HG02840 (cell line): ENCODE data around the gene ZMIZ1.
A peak's percentile ranks its signal among the peaks of the same experiment; 100 is the strongest.

Experiments used
- ATAC-seq: cut with Tn5 transposase; IDR thresholded peaks from one replicate; pipeline ENCODE4 v1.9.1; 2021; ENCODE audit warnings: mild to moderate bottlenecking, moderate library complexity, moderate number of reproducible peaks; ENCODE audit not compliant: unreplicated experiment, low FRiP score

Gene ZMIZ1

GRCh38 chr10:79342811-79343561 lies 274.2 kb downstream of the ZMIZ1 start:
- ATAC-seq: no peak

DNA sequence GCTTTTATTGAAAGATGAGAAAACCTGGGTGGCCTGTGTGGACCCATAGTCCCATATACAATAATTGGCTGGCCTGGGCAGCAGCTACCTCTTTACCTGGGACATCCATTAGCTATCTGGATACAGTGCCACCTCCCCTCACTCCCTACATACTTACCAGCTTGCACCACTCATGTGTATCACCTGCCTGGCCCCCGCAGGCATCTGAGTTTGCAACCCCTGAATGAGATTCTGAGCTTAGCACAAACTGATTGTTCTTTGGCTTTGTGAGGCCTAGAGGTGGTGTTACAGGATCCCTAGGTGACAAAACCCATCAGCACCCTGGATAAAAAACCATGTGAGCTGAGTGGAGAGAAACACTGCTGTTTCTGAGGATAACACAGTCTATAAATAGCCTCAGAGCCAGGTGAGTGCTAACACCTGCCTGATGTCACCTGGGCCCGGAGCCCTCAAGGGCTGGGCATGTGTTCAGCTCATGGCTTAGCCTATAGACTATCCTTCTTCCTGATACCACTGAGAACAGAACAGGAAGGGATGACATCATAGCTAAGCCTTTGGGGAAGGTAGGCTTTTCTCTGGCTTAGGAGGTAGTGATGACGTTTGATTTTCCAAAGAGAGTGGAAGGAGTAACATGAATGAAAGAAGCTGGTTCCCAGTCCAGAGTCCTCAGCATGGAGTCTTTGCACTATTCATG lies 275.9 kb downstream of the ZMIZ1 start:
- no peak for ATAC-seq

DNA sequence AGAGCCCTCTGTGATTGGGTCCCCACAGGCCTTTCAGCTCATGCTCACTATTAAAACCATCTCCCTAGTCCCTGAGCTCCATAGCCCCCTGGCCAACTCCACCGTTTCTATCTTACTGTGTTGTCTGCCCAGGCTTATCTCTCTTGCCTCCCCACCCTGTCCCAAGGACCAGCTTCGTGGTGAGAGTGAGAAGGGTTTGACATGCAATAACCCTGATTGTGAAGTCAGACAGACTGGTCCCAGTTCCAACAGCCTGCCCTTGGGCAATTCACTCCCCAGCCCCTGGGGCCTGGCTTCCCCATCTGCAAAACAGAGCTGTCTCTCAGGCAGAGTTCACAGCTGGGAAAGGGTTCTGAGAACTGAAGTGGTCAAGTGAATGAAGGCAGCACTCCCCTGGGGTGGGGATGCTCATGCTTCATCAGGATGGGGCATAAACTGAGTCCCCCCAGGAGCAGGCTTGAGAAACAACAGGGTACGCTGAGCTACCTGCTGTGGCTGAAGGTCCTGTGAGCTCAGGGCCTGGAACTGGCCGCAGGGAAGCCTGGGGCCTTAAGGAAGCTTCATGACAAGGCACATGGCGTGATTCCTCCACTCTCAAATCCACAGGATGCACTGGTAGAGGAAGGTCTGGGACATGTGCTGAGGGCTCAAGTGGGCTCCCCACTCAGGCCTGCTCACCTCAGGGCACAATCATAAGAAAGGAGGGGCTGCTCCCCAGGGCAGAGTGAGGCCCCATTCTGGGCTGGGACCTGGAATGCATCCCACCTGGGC lies 276.7 kb downstream of the ZMIZ1 start:
- no peak for ATAC-seq

- no peak for ATAC-seq
These were observed 277.2 kb downstream of the ZMIZ1 start for GRCh38 chr10:79346012-79346340.

DNA sequence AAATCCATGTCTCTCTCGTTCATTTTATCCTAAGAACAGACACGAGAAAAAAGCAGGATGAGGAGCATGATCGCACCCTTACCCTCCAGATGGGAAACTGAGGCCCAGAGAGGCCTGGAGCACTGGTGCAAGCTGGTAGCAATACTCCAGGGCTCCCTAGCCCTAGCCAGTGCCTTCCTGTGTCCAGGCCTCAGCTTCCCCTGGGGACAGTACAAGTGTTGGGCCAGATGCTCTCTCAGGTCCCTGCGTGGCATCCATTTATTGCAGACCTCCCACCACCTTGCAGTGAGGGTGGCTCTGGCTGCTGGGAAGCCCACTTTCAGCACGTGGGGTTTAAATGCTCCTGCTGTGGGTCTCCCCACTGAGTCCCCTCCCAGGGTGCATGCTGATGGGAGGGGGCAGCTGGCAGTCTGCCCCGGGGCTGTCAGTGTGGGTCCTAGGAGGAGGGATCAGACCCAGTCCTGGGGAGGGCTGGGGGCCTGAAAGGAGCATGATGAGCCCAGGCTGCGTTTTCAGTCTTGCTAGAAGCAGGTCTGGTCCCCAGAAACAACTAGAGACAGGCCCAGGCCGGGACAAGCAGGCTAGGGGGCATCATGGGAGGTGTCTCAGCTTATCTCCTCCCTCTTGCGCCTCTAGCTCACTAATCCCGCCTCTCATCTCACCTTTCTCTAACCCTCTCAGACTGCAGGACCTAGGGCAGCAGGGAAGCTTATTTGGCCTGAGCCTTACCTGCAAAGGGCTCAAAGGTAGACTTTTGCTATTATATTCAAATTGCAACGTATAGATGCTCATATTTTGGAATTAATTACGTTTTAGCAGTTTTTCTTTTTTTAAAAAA lies 277.8 kb downstream of the ZMIZ1 start:
- no peak for ATAC-seq

GRCh38 chr10:79347226-79347893 lies 278.6 kb downstream of the ZMIZ1 start, which contains the start of gene PPIF:
Gene PPIF, plus strand, starts transcription at chr10:79347469. Its CDS starts 80 bp downstream, at chr10:79347549.
- peak; percentile 74 for ATAC-seq

GRCh38 chr10:79347894-79348639 lies 279.3 kb downstream of the ZMIZ1 start:
- peak; percentile 38 for ATAC-seq

DNA sequence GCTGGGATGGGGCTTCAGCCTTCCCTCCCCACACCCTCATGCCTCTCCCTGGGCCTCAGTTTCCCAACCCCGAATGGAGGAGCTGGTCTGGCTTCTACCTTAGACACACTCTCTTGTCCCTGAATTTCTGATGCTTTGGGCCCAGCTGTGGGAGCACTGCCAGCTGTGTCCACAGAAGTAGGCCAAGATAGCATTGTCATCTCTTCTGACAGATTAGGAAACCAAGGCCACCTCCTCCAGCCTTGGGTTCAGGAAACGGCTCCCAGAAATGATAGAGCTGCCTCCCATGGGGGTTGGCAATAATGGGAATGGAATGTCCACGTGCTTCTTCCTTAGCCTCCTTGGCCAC lies 279.8 kb downstream of the ZMIZ1 start:
- ATAC-seq: no peak

GRCh38 chr10:79349072-79349491 lies 280.3 kb downstream of the ZMIZ1 start:
- ATAC-seq: no peak

DNA sequence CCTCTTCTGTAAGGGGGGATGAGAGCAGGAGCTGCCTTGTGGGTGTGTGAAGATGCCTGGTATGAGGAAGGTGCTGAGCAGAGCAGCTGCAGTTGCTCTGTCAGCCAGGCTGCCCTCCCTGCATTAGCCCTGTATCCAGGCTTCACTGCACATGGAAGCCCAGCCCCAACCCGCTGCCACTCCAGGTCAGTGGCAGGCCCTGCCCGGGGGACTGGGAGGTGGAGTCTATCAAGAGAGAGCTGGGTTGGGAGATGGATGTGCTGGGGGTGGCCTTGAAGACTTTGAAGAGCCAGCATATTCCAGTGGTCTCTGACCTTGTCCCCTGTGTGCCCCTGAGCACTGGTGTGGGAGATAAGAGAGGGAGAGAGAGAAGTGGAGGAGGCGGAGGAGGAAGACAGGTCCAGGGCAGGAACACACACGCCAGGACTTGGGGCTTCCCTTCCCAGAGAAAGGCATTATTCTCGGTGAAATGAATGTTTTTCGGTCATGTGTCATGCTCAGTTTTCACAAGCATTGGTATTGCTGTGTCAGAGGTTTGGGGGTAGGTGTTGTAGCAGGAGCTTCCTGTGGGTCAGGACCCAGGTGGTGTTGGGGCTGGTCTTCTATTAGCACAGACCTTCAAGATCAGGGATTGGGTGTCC lies 281.1 kb downstream of the ZMIZ1 start:
- ATAC-seq: no peak

GRCh38 chr10:79350407-79351154 lies 281.8 kb downstream of the ZMIZ1 start:
- no peak for ATAC-seq

- ATAC-seq: no peak
These were observed 282.6 kb downstream of the ZMIZ1 start for GRCh38 chr10:79351332-79351731.

- ATAC-seq: no peak
These were observed 283.5 kb downstream of the ZMIZ1 start for GRCh38 chr10:79352035-79352877.

GRCh38 chr10:79353000-79353406 lies 284.2 kb downstream of the ZMIZ1 start:
- ATAC-seq: no peak

DNA sequence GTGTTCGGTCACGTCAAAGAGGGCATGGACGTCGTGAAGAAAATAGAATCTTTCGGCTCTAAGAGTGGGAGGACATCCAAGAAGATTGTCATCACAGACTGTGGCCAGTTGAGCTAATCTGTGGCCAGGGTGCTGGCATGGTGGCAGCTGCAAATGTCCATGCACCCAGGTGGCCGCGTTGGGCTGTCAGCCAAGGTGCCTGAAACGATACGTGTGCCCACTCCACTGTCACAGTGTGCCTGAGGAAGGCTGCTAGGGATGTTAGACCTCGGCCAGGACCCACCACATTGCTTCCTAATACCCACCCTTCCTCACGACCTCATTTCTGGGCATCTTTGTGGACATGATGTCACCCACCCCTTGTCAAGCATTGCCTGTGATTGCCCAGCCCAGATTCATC lies 285.0 kb downstream of the ZMIZ1 start:
- no peak for ATAC-seq

- ATAC-seq: no peak
These were observed 285.4 kb downstream of the ZMIZ1 start for GRCh38 chr10:79354141-79354540.

DNA sequence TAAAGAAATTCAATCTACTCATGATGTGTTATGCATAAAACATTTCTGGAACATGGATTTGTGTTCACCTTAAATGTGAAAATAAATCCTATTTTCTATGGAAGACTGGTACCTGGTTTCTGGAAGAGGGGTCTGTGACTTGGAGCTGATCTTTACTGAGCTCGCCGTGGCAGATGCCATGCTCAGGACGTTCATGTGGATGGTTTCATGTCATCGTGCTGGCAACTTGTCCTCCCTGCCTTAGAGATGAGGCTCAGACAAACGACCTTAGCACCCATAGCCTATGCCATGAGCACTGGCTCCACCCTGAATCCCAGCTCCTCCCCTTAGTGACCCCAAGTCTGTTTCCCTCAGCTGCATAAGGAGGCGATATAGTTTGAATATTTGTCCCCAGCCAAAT lies 285.8 kb downstream of the ZMIZ1 start:
- ATAC-seq: no peak
